ENCODE data around the gene IRS1.

GRCh38 chr2:226760412-226761194, 39.0 kb downstream of the IRS1 start:
- TF ChIP-seq CTCF (IDR thresholded peaks at IDR 0.05; ENCODE audit: insufficient read depth, low read length, poor library complexity, severe bottlenecking) (no peak), EZH2phosphoT487 (conservative IDR thresholded peaks at IDR 0.05; ENCODE audit: low read length) (no peak)

Measured in SU-DHL-6 (cell line).